Large intestine (tissue), 3 donors: ENCODE measurements around the gene WSCD1. TPM values are rescaled to one million over a fixed set of nuclear protein-coding genes. Genes with fewer than 3 reads are reported as not detected.

Experiments used
- DNase-seq, 2 donors: peaks; one replicate each; pipeline versions ENCODE4 v3.0.0 to v3.0.0-alpha.2; 2013
- H3K27ac ChIP-seq: one replicate; pipeline ENCODE4 v1.5.1; 2013; ENCODE audit warnings: low read length
- H3K27me3 ChIP-seq: 2 replicates; pipeline ENCODE4 v1.6.1; 2013; ENCODE audit warnings: low read length; ENCODE audit not compliant: control insufficient read depth, insufficient read depth
- H3K36me3 ChIP-seq: 2 replicates; pipeline ENCODE4 v1.6.1; 2013; ENCODE audit warnings: low read length; ENCODE audit not compliant: control insufficient read depth, insufficient read depth
- H3K4me1 ChIP-seq: one replicate; pipeline ENCODE4 v1.6.1; 2013; ENCODE audit warnings: low read length; ENCODE audit not compliant: control insufficient read depth, insufficient read depth
- H3K4me3 ChIP-seq: one replicate; pipeline ENCODE4 v1.5.1; 2013; ENCODE audit warnings: low read length
- H3K9me3 ChIP-seq: one replicate; pipeline ENCODE4 v1.6.1; 2013; ENCODE audit warnings: mild to moderate bottlenecking, low read depth, low read length, moderate library complexity; ENCODE audit not compliant: control insufficient read depth
- WGBS: methylation state at CpG from one replicate; pipeline ENCODE4 v1.1.5; 2013; ENCODE audit warnings: low lambda C conversion rate; ENCODE audit not compliant: insufficient coverage; 5-methylcytosine and 5-hydroxymethylcytosine counted together
- polyA plus RNA-seq: library from polyadenylated mRNA; unstranded; fragments of 120-200 nt; gene quantifications from one replicate; pipeline ENCODE4 v1.2.1, GENCODE V29; 2013

The WSCD1 gene
- polyA plus RNA-seq, 1 donor: 1.9 TPM

GRCh38 chr17:6095501-6095900 is 25.3 kb downstream of the WSCD1 start:
- H3K4me3 ChIP-seq: no peak overlapping the region
- H3K36me3 ChIP-seq: no peaks in the 10 kb centered on the region
- H3K27ac ChIP-seq: no peak overlapping the region
- H3K4me1 ChIP-seq: no peaks in the 10 kb centered on the region
- no peak for DNase-seq
- H3K9me3 ChIP-seq: no peaks in the 10 kb centered on the region
- H3K27me3 ChIP-seq: no peaks in the 10 kb centered on the region
- no CpG with 5 or more reads among the region's 6 CpGs for WGBS

- no peaks in the 10 kb centered on the region for H3K4me1 ChIP-seq
- H3K27ac ChIP-seq: no peak overlapping the region
- no peaks in the 10 kb centered on the region for H3K36me3 ChIP-seq
- no peaks in the 10 kb centered on the region for H3K9me3 ChIP-seq
- H3K27me3 ChIP-seq: no peaks in the 10 kb centered on the region
- DNase-seq: no peak
- no peak overlapping the region for H3K4me3 ChIP-seq
- no CpG with 5 or more reads among the region's 13 CpGs for WGBS
These were observed 26.2 kb downstream of the WSCD1 start for GRCh38 chr17:6096201-6097004.

DNA sequence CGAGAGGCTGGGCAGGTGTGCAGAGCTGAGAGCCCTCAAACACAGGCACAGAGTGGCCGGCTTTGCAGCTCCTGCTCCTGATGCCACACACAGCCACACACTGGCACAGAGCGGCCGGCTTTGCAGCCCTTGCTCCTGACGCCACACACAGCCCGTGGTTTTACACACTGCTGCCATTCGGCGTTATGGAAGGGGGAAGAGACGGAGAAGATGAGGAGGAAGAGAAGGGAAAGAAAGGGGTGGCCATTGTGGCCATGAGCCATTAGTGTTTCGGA is 26.8 kb downstream of the WSCD1 start:
- Histone ChIP-seq H3K27ac (no peak overlapping the region), H3K9me3 (no peaks in the 10 kb centered on the region), H3K4me3 (no peak overlapping the region), H3K27me3 (no peaks in the 10 kb centered on the region), H3K4me1 (no peaks in the 10 kb centered on the region), H3K36me3 (no peaks in the 10 kb centered on the region)
- WGBS: 60% methylated on average over 1 of the region's 10 CpGs
- no peak for DNase-seq

DNA sequence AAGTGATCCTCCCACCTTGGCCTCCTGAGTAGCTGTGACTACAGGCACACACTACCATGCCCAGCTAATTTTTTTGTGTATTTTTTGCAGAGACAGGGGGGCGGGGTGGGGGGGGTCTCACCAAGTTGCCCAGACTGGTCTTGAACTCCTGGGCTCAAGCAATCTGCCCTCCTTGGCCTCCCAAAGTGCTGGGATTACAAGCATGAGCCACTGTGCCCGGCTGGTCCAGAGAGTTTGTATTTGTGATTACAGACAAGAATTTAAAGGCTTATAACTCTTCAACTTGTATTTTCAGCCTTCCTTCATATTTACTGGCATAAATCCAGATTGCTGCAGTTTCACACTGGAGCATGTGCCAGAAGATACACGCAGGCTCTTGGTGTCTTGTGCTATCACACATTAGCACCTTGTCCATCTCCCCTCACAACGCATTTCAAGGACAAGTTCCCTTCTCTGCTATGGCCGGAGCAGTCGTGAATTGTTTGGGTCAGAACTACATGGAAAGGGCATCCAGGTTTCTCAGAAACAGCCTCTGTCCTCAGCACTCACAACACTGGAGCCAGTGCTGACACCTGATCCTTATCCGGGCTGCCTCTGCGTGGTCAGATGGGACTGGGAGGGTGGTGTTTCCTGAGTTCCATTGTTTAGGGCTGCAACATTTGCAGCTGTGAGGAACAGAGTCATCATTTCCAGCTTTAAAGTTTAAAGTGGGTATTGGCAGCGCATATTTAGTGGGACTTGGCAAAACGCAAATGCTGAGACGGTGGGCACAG is 28.1 kb downstream of the WSCD1 start:
- H3K4me1 ChIP-seq: no peaks in the 10 kb centered on the region
- no peaks in the 10 kb centered on the region for H3K27me3 ChIP-seq
- H3K4me3 ChIP-seq: no peak overlapping the region
- no peak overlapping the region for H3K27ac ChIP-seq
- H3K36me3 ChIP-seq: no peaks in the 10 kb centered on the region
- no peaks in the 10 kb centered on the region for H3K9me3 ChIP-seq
- WGBS: 80% methylated on average over 1 of the region's 11 CpGs
- DNase-seq: peak in 1 of 2 donors; percentile 4

DNA sequence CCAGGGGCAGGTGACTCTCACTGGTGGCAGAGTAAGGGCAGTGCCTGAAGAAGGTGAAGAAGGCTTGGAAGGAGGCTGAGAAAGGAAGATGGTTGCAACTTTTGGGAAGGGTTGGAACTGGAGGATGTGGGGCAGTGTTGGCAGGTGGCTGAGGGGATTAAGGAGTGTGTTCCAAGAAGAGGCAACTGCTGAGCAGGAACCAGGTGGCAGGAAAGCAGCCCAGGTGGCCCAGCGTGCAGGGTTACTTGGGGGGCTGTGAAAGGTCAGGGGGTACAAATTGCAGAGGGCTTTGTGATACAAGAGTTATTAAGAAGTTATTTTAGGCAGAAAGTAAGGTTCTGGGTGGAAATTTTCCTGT is 28.6 kb downstream of the WSCD1 start:
- H3K27me3 ChIP-seq: no peaks in the 10 kb centered on the region
- no peak overlapping the region for H3K4me3 ChIP-seq
- H3K4me1 ChIP-seq: no peaks in the 10 kb centered on the region
- H3K36me3 ChIP-seq: no peaks in the 10 kb centered on the region
- no peaks in the 10 kb centered on the region for H3K9me3 ChIP-seq
- no peak for DNase-seq
- H3K27ac ChIP-seq: no peak overlapping the region
- WGBS: no CpG with 5 or more reads among the region's 1 CpG

GRCh38 chr17:6099492-6099891 is 29.3 kb downstream of the WSCD1 start:
- no peak overlapping the region for H3K27ac ChIP-seq
- H3K36me3 ChIP-seq: no peaks in the 10 kb centered on the region
- 100% methylated on average over 4 of the region's 8 CpGs for WGBS
- no peaks in the 10 kb centered on the region for H3K9me3 ChIP-seq
- H3K4me1 ChIP-seq: no peaks in the 10 kb centered on the region
- H3K4me3 ChIP-seq: no peak overlapping the region
- DNase-seq: no peak
- H3K27me3 ChIP-seq: no peaks in the 10 kb centered on the region

DNA sequence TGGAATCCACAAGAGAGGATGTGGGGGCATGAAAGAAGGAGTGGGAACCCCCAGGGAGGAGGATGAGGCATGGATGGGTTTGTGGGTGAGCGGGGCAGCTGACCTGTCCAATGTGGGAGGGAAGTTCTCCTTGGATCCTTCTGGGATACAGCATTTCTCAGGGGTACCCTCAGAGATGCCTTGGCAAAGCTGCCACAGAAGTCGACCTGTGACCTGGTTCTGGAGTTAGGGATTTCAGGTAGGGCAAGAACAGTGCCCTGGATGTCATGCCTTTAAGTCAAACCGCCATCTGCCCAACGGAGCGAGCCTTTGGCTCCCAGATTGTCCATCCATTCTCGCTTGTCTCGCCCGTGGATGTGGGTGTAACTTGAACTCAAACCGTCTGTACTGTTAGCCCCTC is 30.0 kb downstream of the WSCD1 start:
- Histone ChIP-seq H3K9me3 (no peaks in the 10 kb centered on the region), H3K27me3 (no peaks in the 10 kb centered on the region), H3K27ac (no peak overlapping the region), H3K4me1 (no peaks in the 10 kb centered on the region), H3K4me3 (no peak overlapping the region), H3K36me3 (no peaks in the 10 kb centered on the region)
- WGBS: no CpG with 5 or more reads among the region's 9 CpGs
- DNase-seq: no peak

- H3K27me3 ChIP-seq: no peaks in the 10 kb centered on the region
- no peak overlapping the region for H3K4me3 ChIP-seq
- no CpG with 5 or more reads among the region's 7 CpGs for WGBS
- no peak overlapping the region for H3K27ac ChIP-seq
- no peaks in the 10 kb centered on the region for H3K9me3 ChIP-seq
- no peaks in the 10 kb centered on the region for H3K4me1 ChIP-seq
- DNase-seq: no peak
- no peaks in the 10 kb centered on the region for H3K36me3 ChIP-seq
These were observed 30.8 kb downstream of the WSCD1 start for GRCh38 chr17:6100891-6101500.

GRCh38 chr17:6101706-6102105 is 31.5 kb downstream of the WSCD1 start:
- DNase-seq: no peak
- 40% methylated on average over 1 of the region's 10 CpGs for WGBS
- no peak overlapping the region for H3K4me3 ChIP-seq
- no peaks in the 10 kb centered on the region for H3K4me1 ChIP-seq
- H3K36me3 ChIP-seq: no peaks in the 10 kb centered on the region
- H3K27ac ChIP-seq: no peak overlapping the region
- H3K9me3 ChIP-seq: no peaks in the 10 kb centered on the region
- no peaks in the 10 kb centered on the region for H3K27me3 ChIP-seq

DNA sequence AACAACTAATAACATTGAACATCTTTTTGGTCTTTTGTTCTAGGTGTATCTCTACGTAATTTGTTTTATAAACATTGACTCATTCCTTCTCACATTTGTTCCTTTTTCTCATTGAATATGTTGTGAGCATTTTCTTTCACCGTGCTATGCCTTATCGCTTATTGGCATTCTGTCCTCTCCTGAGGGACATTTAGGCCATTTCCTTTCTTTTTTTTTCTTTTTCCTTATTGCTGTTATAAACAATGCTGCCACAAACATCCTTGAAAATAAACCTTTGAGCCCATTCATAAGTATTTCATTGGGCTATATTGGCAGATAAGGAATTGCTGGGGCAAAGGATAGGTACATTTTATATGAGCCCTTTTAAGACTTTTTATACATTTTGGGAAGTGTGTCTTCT is 32.4 kb downstream of the WSCD1 start:
- WGBS: 65% methylated on average over 3 of the region's 3 CpGs
- no peak overlapping the region for H3K4me3 ChIP-seq
- no peaks in the 10 kb centered on the region for H3K4me1 ChIP-seq
- H3K36me3 ChIP-seq: no peaks in the 10 kb centered on the region
- H3K27ac ChIP-seq: no peak overlapping the region
- no peak for DNase-seq
- H3K9me3 ChIP-seq: no peaks in the 10 kb centered on the region
- H3K27me3 ChIP-seq: no peaks in the 10 kb centered on the region
